ENCODE data around the gene GPR137C.

GRCh38 chr14:52550661-52551060 is 2.0 kb upstream of the GPR137C start:
- TF ChIP-seq RFX5 (IDR thresholded peaks at IDR 0.05; ENCODE audit: borderline replicate concordance, low read depth, low read length) (no peak), CTCF (IDR thresholded peaks at IDR 0.05; ENCODE audit: control extremely low read depth in 1 of 3, insufficient read depth in 1 of 3, low read depth in 1 of 3, low read length in 3 of 3) (no peak), SIX5 (IDR thresholded peaks at IDR 0.05; ENCODE audit: low read depth, low read length) (no peak), POLR2AphosphoS5 (IDR thresholded peaks at IDR 0.05; ENCODE audit: low read depth, low read length) (no peak), EP300 (IDR thresholded peaks at IDR 0.05; ENCODE audit: borderline replicate concordance in 1 of 2, low read depth in 2 of 2, low read length in 2 of 2) (no peak), POLR2A (IDR thresholded peaks at IDR 0.05; ENCODE audit: control extremely low read depth in 1 of 2, low read depth in 2 of 2, low read length in 2 of 2) (no peak), TEAD4 (IDR thresholded peaks at IDR 0.05; ENCODE audit: low read depth, low read length) (no peak), ZNF274 (IDR thresholded peaks at IDR 0.05; ENCODE audit: borderline replicate concordance, extremely low read depth, low read length) (no peak), CHD2 (IDR thresholded peaks at IDR 0.05; ENCODE audit: low read length) (no peak)
